Neuronal stem cell (in vitro differentiated cells): Measurements from ENCODE around the gene ADRA2C.

Source experiments
- DNase-seq: peaks from one replicate; pipeline ENCODE4 v3.0.0-alpha.2; 2013; ENCODE audit warnings: low spot score
- H2AFZ ChIP-seq: one replicate; pipeline ENCODE4 v1.6.1; 2013; ENCODE audit warnings: mild to moderate bottlenecking, low read length, inconsistent platforms
- H2AK5ac ChIP-seq: 2 replicates; pipeline ENCODE4 v1.6.1; 2013; ENCODE audit warnings: low read depth, mild to moderate bottlenecking, inconsistent platforms, low read length, moderate library complexity, mixed read lengths
- H2BK120ac ChIP-seq: 2 replicates; pipeline ENCODE4 v1.6.1; 2013; ENCODE audit warnings: low read depth, mild to moderate bottlenecking, inconsistent platforms, low read length, moderate library complexity, mixed read lengths
- H2BK12ac ChIP-seq: one replicate; pipeline ENCODE4 v1.6.1; 2013; ENCODE audit warnings: low read length, inconsistent platforms
- H2BK15ac ChIP-seq: 2 replicates; pipeline ENCODE4 v1.6.1; 2013; ENCODE audit warnings: mild to moderate bottlenecking, low read length, inconsistent platforms, mixed read lengths
- H2BK5ac ChIP-seq: one replicate; pipeline ENCODE4 v1.6.1; 2013; ENCODE audit warnings: inconsistent platforms, mild to moderate bottlenecking, low read length, moderate library complexity
- H3K14ac ChIP-seq: one replicate; pipeline ENCODE4 v1.6.1; 2013; ENCODE audit warnings: low read length, inconsistent platforms
- H3K18ac ChIP-seq: 2 replicates; pipeline ENCODE4 v1.6.1; 2013; ENCODE audit warnings: low read length, inconsistent platforms
- H3K23ac ChIP-seq: 2 replicates; pipeline ENCODE4 v1.6.1; 2013; ENCODE audit warnings: low read depth, mild to moderate bottlenecking, mixed read lengths, low read length, inconsistent platforms; ENCODE audit not compliant: poor library complexity
- H3K27ac ChIP-seq: replicated peaks from 3 replicates; pipeline ENCODE4 v1.5.1; 2013; ENCODE audit warnings: low read length, inconsistent platforms
- H3K27me3 ChIP-seq, 3 experiments: 2 replicates each; pipeline ENCODE4 v1.6.1; 2013; ENCODE audit warnings: low read length in 3 of 3, mild to moderate bottlenecking in 2 of 3, inconsistent platforms in 1 of 3, low read depth in 1 of 3, mixed read lengths in 1 of 3, moderate library complexity in 1 of 3; ENCODE audit not compliant: control insufficient read depth in 3 of 3, insufficient read depth in 3 of 3
- H3K36me3 ChIP-seq, 2 donors: replicated peaks in 1 of 2; 2 replicates each; pipeline ENCODE4 v1.6.1; 2013; ENCODE audit warnings: low read length in 2 of 2; ENCODE audit not compliant: control insufficient read depth in 2 of 2, insufficient read depth in 2 of 2
- H3K4ac ChIP-seq: 2 replicates; pipeline ENCODE4 v1.6.1; 2013; ENCODE audit warnings: inconsistent platforms, mild to moderate bottlenecking, low read length, moderate library complexity
- H3K4me1 ChIP-seq, 2 donors: 1 replicate in 1 of 2; 2 replicates in 1 of 2; pipeline ENCODE4 v1.6.1; 2013; ENCODE audit warnings: low read length in 2 of 2, low read depth in 1 of 2; ENCODE audit not compliant: control insufficient read depth in 2 of 2, insufficient read depth in 1 of 2
- H3K4me2 ChIP-seq: one replicate; pipeline ENCODE4 v1.6.1; 2013; ENCODE audit warnings: mild to moderate bottlenecking, low read length, inconsistent platforms; ENCODE audit not compliant: insufficient read depth, poor library complexity, severe bottlenecking
- H3K4me3 ChIP-seq, 2 donors: 2 replicates each; pipeline ENCODE4 v1.5.1; 2013; ENCODE audit warnings: low read length in 2 of 2, mild to moderate bottlenecking in 2 of 2, inconsistent platforms in 1 of 2, moderate library complexity in 1 of 2
- H3K79me1 ChIP-seq: one replicate; pipeline ENCODE4 v1.6.1; 2013; ENCODE audit warnings: low read depth, mild to moderate bottlenecking, inconsistent platforms, low read length, moderate library complexity
- H3K9ac ChIP-seq: one replicate; pipeline ENCODE4 v1.6.1; 2013; ENCODE audit warnings: mild to moderate bottlenecking, low read depth, low read length, inconsistent platforms; ENCODE audit not compliant: poor library complexity
- H3K9me3 ChIP-seq, 2 donors: replicated peaks in 1 of 2; 2 replicates each; pipeline versions ENCODE3 to v1.6.1; 2013; ENCODE audit warnings: low read length in 2 of 2, mild to moderate bottlenecking in 2 of 2, inconsistent platforms in 1 of 2, low read depth in 1 of 2, mixed read lengths in 1 of 2, moderate library complexity in 1 of 2; ENCODE audit not compliant: control insufficient read depth in 2 of 2, insufficient read depth in 1 of 2
- H4K8ac ChIP-seq: one replicate; pipeline ENCODE4 v1.6.1; 2013; ENCODE audit warnings: low read depth, mild to moderate bottlenecking, inconsistent platforms, low read length, moderate library complexity
- H4K91ac ChIP-seq: one replicate; pipeline ENCODE4 v1.6.1; 2013; ENCODE audit warnings: low read length, low read depth, mild to moderate bottlenecking, inconsistent platforms; ENCODE audit not compliant: poor library complexity
- WGBS, 2 donors: extraction: QIAGEN DNeasy Blood & Tissue Kit; methylation state at CpG; one replicate each; pipeline ENCODE4 v1.1.7; 2013; ENCODE audit warnings: missing lambda C conversion rate in 2 of 2, mixed read lengths in 1 of 2; ENCODE audit not compliant: insufficient read length in 2 of 2, insufficient replicate concordance in 1 of 2; ENCODE audit errors: extremely low coverage in 2 of 2; 5-methylcytosine and 5-hydroxymethylcytosine counted together

Gene ADRA2C

DNA sequence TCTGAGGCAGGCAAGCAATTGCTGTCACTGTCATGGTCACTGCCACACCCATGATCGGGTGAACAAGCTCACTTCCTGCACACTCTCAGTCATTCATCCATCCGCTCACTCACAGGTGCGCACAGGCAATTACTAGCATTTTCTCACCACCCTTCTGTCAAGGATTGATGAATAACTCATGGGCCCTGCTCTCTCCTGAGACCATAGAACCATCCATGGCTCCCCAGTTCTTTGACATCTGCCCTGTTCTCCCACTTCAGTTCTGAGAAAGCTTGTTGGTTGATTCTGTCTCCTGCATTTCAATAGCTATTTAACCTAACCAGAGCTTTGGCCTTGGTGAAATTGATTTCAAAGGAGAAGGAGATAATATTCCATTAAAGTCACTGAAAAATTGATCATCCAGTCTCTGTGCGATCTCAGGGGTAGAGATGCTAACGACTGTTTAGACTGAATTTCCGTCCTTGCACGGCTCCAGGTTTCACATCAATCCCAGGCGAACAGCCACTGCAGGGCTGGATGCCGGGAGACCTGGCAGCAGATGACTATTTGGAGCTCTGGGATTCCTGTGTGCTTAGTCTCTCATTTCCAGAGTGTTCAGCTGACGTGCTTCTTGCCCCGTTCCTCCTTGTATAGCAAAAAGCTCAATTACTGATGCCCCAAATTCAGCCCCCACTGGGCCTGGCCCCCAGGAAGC lies 36.9 kb upstream of the ADRA2C start:
- H3K14ac ChIP-seq: no peak overlapping the region
- no peak overlapping the region for H3K23ac ChIP-seq
- peak overlapping the region; percentile 85 for H2AK5ac ChIP-seq
- H4K91ac ChIP-seq: no peak overlapping the region
- H3K4me2 ChIP-seq: no peak overlapping the region
- H3K27ac ChIP-seq: no peak overlapping the region
- H3K18ac ChIP-seq: no peak overlapping the region
- H2AFZ ChIP-seq: no peak overlapping the region
- no peak overlapping the region for H2BK120ac ChIP-seq
- H3K79me1 ChIP-seq: no peaks in the 10 kb centered on the region
- no peaks in the 10 kb centered on the region for H3K9me3 ChIP-seq
- WGBS, 2 donors: no CpG with 5 or more reads among the region's 11 CpGs
- H3K9ac ChIP-seq: no peak overlapping the region
- no peak overlapping the region for H2BK5ac ChIP-seq
- H3K27me3 ChIP-seq: peaks cover 0 to 60% (median 20%) of the 10 kb centered on the region in 3 experiments
- peaks cover 0 to 24% of the 10 kb centered on the region in 2 donors for H3K4me1 ChIP-seq
- no peaks in the 10 kb centered on the region for H3K36me3 ChIP-seq
- H3K4ac ChIP-seq: no peak overlapping the region
- no peak for DNase-seq
- no peak overlapping the region for H3K4me3 ChIP-seq
- no peak overlapping the region for H4K8ac ChIP-seq
- H2BK12ac ChIP-seq: no peak overlapping the region
- no peak overlapping the region for H2BK15ac ChIP-seq

DNA sequence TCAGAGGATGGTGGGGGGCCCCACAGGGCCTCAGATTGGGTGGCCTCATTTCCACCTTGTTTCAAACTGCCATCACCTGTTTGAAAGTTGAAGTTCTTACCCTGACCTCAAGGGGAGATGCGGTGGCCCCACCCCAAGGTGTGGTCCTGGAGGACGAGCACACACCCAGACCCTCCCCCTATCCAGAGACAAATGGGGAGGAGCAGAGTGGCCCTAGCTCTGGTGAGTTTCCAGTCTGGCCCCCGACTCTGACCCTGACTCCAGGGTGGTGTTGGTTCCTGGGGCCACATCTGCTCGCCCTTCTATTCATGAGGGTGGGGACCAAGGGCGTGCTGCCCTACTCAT lies 36.3 kb upstream of the ADRA2C start:
- Histone ChIP-seq H4K91ac (no peak overlapping the region), H3K4me2 (no peak overlapping the region), H3K27ac (no peak overlapping the region), H2AFZ (no peak overlapping the region), H2BK5ac (no peak overlapping the region), H3K79me1 (no peaks in the 10 kb centered on the region), H3K9ac (no peak overlapping the region), H2BK15ac (no peak overlapping the region), H3K4me3 (no peak overlapping the region), H4K8ac (no peak overlapping the region), H3K4ac (no peak overlapping the region), H3K18ac (peak overlapping the region; percentile 35), H3K9me3 (no peaks in the 10 kb centered on the region), H3K23ac (no peak overlapping the region), H3K4me1 (peaks cover 0 to 19% of the 10 kb centered on the region in 2 donors), H3K27me3 (peaks cover 0 to 54% (median 15%) of the 10 kb centered on the region in 3 experiments), H2AK5ac (peak overlapping the region; percentile 85), H3K14ac (no peak overlapping the region), H2BK120ac (no peak overlapping the region), H3K36me3 (no peaks in the 10 kb centered on the region), H2BK12ac (no peak overlapping the region)
- no peak for DNase-seq
- no CpG with 5 or more reads among the region's 5 CpGs for WGBS, 2 donors

DNA sequence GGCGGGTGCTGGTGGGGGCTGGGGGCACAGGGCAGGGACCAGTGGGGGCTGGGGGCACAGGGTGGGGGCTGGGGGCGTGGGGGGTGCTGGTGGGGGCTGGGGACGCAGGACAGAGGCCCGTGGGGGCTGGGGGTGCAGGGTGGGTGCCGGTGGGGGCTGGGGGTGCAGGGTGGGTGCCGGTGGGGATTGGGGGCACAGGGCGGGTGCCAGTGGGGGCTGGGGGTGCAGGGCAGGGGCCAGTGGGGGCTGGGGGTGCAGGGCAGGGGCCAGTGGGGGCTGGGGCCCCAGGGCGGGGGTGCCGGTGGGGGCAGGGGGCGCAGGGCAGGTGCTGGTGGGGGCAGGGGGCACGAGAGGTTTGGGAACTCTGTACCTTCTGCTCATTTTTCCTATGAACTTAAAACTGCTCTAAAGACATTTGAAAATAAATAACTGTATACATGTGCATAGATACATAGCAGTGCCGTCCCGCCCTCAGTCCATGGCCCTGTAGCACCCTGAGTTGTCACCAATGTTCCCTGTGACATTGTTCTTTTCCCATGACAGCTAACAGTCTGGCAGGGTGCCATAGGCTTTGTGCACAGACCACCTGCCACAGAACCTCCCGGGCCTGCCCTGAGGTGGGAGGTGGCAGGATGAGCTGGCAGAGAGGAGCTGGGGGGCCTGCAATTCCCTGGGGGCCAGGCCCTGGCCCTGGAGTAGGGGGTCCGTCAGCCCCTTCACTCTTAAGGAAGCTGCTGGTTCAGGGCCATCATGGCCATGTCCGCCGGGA lies 35.6 kb upstream of the ADRA2C start:
- no peak overlapping the region for H3K27ac ChIP-seq
- H3K4me2 ChIP-seq: no peak overlapping the region
- no peak overlapping the region for H2BK15ac ChIP-seq
- H3K36me3 ChIP-seq: no peaks in the 10 kb centered on the region
- peaks cover 0 to 47% (median 8%) of the 10 kb centered on the region in 3 experiments for H3K27me3 ChIP-seq
- peak overlapping the region; percentile 44 for H3K18ac ChIP-seq
- no peak overlapping the region for H2BK12ac ChIP-seq
- H3K14ac ChIP-seq: no peak overlapping the region
- no CpG with 5 or more reads among the region's 17 CpGs for WGBS, 2 donors
- H2BK120ac ChIP-seq: no peak overlapping the region
- H3K23ac ChIP-seq: no peak overlapping the region
- H3K4me3 ChIP-seq: no peak overlapping the region
- H2BK5ac ChIP-seq: no peak overlapping the region
- H3K4me1 ChIP-seq: peaks cover 0 to 12% of the 10 kb centered on the region in 2 donors
- no peak overlapping the region for H2AFZ ChIP-seq
- H4K8ac ChIP-seq: no peak overlapping the region
- H3K79me1 ChIP-seq: no peaks in the 10 kb centered on the region
- H3K9me3 ChIP-seq: no peaks in the 10 kb centered on the region
- H3K4ac ChIP-seq: no peak overlapping the region
- no peak overlapping the region for H3K9ac ChIP-seq
- H4K91ac ChIP-seq: no peak overlapping the region
- H2AK5ac ChIP-seq: peak overlapping the region; percentile 85
- no peak for DNase-seq
